ELR (cell line): ENCODE data around the gene EML5.
A peak's percentile ranks its signal among the peaks of the same experiment; 100 is the strongest.

ENCODE experiments used
- DNase-seq: peaks from one replicate; pipeline ENCODE4 v3.0.0-alpha.2; 2015; ENCODE audit warnings: low read depth

Gene EML5

DNA sequence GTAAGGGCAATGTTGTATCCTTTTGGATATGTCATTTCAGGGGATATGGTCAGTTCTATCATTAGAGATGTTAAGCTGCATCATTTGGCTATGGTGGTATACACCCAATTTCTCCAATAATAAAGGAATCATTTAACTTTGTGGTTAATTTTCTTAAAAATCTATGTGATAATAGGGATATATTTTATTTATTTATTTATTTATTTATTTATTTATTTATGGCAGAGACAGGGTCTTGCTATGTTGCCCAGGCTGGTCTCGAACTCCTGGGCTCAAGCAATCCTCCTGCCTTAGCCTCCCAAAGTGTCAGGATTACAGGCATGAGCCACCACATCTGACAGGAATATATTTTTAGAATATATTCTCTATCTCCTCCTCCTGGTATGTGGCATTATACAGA, 85.7 kb downstream of the EML5 start:
- DNase-seq, result no peak

GRCh38 chr14:88706425-88706824, 86.3 kb downstream of the EML5 start:
- DNase-seq, result peak; percentile 20

DNA sequence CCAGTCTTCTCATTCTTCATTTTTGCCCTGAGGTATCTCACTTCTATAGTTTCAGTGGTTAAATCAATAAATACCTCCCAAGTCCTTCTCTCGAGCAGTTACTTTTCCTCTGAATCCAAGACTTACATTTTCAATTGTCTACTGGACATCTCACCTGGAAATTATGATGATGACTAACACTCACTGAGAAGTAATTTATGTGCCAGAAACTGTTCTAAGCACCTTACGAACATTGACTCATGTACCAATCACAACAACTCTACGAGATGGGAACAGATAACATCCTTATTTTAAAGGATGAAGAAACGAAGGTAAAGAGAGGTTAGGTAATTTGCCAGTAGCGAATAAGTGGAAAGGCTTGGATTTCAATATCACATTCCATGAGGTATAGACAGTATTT, 94.1 kb downstream of the EML5 start:
- DNase-seq, result no peak

- DNase-seq, result no peak
These were observed 96.9 kb downstream of the EML5 start for GRCh38 chr14:88695870-88696269.

- DNase-seq, result no peak
These were observed 104.4 kb downstream of the EML5 start for GRCh38 chr14:88688386-88688785.

- no peak for DNase-seq
These were observed 109.6 kb downstream of the EML5 start for GRCh38 chr14:88683119-88683518.

DNA sequence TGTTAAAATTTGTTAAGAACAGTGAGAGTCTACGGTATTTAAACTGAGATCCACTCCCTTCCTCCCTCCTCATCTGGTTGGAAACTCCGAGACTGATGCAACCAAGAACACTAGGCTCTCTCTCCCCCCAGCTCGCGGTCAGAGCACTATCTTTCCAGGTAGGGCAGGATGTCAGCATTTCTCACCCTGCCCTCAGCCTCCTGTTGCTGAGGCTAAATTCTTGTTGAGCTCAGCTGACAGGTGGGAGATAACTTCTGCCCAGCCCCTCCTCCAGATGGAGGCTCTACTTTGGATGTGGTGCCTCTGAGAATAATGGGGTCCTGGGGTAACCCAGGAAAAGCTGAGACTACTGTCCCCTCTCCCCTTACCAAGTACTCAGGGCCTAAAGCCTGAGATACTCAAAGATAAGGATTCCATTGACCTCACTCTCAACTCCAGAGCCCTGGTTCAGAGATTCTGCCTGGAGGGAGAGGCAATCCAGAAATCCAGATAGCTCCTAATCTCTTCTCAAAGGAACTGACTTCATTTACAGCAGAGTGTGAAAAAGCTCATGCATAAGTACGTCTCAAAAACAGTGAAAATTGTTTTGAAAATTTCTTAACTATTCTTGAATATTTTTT, 110.1 kb downstream of the EML5 start:
- DNase-seq, result no peak

GRCh38 chr14:88681755-88682494, 110.8 kb downstream of the EML5 start:
- DNase-seq, result no peak

- no peak for DNase-seq
These were observed 123.4 kb downstream of the EML5 start for GRCh38 chr14:88669346-88669745.

DNA sequence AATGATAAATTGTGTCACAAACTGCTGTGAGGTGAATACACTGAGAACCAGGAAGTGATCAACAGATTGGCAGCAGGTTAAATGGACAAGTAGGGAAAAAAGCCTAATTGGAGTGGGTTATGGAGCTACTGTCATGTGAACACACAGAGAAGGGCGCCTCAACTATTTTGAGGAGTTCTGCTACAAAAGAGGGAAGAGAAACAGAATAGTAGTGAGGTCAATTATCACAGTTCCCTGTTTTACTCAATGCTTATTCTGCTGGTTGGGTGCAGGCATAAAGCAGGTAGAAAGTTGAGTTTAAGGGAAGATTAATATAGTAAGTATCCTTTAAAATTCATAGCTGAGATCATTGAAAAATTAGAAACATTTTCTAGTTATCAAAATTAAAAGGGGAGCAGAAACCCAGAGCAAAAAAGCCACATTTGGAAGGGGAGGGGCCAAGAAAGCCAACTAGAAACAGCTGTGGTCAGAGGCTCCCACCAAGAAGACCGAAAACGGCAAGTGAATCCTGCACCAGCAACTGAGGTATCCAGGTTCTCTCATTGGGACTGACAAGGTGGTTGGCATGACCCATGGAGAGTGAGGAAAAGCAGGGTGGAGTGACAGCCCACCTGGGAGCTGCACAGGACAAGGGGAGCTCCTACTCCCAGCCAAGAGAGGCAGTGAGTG, 124.2 kb downstream of the EML5 start:
- no peak for DNase-seq

- DNase-seq, result peak; percentile 77
These were observed 125.0 kb downstream of the EML5 start for GRCh38 chr14:88667555-88668273.

DNA sequence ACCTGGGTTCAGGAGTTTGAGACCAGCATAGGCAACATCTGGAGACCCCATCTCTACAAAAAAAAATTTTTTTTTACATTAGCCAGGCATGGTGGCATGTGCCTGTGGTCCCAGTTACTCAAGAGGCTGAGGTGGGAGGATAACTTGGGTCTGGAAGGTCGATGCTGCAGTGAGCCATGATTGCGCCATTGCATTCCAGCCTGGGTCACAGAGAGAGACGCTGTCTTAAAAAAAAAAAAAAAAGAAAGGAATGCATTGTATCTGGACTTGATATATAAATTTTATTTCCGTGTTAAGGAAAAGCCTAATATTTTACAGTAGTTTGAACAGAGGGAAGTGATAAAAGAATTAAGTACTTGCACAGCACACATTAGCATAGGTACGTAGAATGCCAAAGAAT, 132.7 kb downstream of the EML5 start:
- DNase-seq, result no peak

DNA sequence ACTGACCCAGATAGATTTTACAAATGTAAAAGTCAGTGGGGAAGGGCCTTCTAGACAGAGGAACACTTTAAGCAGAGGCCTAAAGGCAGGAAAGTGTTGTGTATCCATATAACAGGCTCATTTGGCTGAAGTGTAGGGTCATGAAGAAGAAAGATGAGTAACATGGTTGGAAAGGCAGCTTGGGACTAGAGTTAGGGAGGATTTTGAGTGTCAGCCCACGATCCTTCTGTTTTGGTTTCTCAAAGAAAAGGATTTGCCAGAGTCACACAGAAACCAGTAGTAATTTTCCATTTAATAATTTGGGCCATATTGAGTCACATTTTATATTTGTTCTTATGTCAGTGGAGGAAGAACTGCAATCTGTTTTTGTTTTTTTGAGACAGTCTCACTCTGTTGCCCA, 153.5 kb downstream of the EML5 start:
- no peak for DNase-seq

DNA sequence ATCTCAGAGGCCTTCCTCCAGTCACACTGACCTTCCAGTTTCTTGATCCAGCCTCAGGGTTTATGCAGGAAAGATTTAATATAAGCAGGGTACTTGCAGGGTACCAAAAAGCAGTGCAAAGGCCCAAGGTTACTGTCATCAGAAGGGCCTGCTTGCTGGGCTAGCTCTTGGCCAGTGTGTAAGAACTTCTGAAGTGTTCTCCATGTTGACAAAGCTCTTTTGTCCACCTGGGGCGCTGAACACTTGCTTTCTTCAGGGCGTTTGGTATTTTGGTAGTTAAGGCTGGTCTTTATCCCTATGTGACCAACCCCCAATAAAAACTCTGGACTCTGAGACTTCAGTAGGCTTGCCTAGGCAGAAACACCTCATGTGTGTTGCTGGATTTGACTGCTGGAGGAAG, 160.2 kb downstream of the EML5 start:
- no peak for DNase-seq

GRCh38 chr14:88631091-88631490, 161.7 kb downstream of the EML5 start:
- no peak for DNase-seq

DNA sequence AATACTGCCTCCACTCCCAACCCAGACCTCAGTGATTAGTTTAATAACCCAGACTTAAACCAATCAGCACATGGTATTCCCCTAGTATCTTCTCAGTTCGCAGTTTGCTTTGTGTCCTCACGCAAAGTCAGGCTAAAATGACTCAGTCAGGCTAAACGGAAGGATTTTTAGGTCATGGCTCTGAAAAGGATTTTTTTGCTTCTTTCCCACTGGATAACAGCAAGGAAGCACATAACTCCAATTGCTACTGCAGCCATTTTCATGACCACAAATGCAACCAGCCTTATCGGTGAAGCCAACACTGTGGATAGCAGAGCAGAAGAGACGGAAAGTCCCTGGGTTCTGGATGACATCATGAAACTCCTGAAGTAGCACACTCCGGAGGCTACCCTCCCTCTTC, 162.2 kb downstream of the EML5 start:
- DNase-seq, result no peak

DNA sequence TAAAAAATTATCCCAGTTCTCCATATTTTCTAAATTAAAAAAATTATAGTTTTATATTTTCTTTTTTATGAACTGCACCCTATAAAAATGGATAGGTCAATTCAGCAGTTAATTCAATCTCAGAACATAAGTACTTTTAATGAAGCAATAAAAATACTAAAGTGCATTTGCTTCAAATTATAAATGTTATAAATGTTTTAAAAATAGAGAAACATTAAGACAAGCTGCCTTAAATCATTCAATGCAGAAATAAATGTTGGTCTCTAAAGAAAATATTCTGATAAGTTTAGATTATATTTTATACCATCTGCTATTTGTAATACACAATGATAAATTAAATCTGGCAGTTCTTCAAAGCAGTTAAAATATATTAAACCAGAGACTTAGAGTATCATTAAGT, 164.3 kb downstream of the EML5 start:
- no peak for DNase-seq

DNA sequence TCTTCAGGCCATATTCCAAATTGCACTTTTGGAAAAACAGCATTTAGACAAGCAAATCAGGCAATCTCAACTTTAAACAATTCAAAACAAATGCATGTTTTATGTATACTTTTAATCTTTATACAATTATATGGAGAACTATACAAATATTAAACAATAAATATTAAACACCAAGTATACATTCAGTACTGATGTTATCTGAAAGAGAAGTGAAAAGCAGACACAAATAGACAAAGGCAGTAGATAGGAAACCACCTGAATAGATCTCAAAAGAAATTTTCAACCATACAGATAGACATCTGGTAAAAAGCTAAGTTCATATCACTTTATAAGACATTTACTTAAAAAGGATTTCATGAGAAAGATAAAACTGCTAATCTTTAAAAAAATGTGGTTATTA, 164.7 kb downstream of the EML5 start:
- no peak for DNase-seq

GRCh38 chr14:88625671-88626070, 167.1 kb downstream of the EML5 start:
- DNase-seq, result no peak

DNA sequence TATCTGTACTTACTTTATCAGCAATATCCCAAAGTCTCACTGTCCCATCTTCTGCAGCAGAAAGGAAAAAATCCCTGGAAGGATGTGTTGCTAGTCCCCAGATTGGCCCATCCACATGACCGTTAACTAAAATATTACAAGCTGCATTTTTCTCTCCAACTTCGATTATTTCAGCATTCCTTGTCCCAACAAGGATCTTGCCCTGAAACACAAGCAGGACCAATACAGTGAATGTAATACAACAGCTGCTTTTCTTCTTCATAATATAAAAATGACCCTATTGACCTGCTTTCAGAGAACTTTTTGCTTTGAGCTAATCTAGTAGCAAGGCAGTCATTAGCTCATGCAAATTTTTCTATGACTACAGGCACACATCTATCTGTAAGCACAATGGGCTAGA, 171.7 kb downstream of the EML5 start:
- DNase-seq, result no peak

DNA sequence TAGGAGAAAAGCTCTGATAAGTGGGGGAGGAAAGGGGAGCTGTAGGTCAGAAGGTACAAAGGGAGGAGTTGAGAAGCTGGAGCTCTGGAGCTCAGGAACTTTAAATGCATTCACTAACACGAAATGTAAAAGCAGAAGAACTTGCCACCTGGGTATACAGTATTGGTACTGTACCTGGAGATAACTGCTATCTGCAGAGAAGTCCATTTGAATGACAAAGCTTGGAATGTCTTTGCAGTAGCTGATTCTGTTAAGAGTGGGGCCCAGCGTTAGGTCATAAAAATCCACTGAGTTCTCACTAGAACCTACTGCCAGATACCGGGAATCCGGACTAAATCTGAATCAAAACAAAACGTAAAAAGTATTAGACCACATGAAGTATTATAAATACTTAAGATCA, 174.3 kb downstream of the EML5 start:
- no peak for DNase-seq

DNA sequence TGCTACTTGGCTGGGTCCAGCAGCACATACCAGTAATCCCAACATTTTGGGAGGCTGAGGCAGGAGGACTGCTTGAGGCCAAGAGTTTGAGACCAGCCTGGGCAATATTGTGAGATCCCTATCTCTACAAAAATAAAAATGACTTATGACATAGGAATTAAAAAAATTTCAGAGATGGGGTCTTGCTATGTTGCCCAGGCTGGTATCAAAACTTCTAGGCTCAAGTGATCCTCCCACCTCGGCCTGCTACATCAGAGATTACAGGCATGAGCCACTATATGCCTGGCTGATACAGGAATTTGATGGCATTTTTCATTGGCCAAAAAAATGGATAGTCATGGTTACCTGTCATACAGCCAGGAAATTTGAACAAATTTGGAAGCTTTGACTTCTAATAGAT, 175.3 kb downstream of the EML5 start:
- no peak for DNase-seq

DNA sequence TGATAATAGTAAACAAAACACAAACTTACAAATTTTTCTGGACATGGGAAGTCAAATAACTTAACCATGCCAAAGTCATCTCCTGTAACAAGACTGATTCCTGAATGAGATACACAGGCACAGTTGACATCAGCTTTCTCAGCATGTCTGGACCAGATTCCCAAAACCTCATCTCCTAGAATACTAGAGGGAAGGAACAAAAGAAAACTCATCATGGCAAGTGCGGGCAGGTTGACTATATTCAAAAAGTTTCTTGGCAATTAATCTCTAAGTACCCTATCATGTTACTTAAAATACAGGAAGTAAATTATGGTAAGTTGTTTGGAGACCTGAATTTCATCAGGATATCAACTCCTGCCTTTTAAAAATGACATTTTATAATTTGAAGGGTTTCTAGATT, 176.1 kb downstream of the EML5 start:
- no peak for DNase-seq
